ENCODE results near the gene RNFT1. TPM values are rescaled to one million over a fixed set of nuclear protein-coding genes. Genes with fewer than 3 reads are reported as not detected.
"Not testable (repeated sequence)": the region's sequence is repeated elsewhere in the genome, so short reads cannot be mapped to it uniquely, and the experiment has no call there.

RNFT1 gene
- polyA plus RNA-seq, 1 donor from 2014 or later = 101 TPM

GRCh38 chr17:59920637-59921036 is 43.9 kb downstream of the RNFT1 start:
- H3F3A ChIP-seq (ENCODE audit: insufficient read depth, low read length, poor library complexity, severe bottlenecking); H3K9ac ChIP-seq (ENCODE audit: low read length); H4K20me1 ChIP-seq (ENCODE audit: insufficient read depth); H3K36me3 ChIP-seq (ENCODE audit: insufficient read depth, low read length); H3K27me3 ChIP-seq (ENCODE audit: insufficient read depth, low read depth, low read length); H2AFZ ChIP-seq (ENCODE audit: low read depth, low read length); H3K4me2 ChIP-seq (ENCODE audit: low read length); H3K79me2 ChIP-seq (replicated peaks; ENCODE audit: insufficient read depth, low read length); H3K9me3 ChIP-seq (ENCODE audit: low read length); H3K4me3 ChIP-seq (ENCODE audit: low read length); H3K9me2 ChIP-seq (ENCODE audit: insufficient read depth, low read length); H3K27ac ChIP-seq (ENCODE audit: low read length): not testable (repeated sequence)

GRCh38 chr17:59916446-59916845 is 48.1 kb downstream of the RNFT1 start:
- no peak overlapping the region for H3K4me3 ChIP-seq (ENCODE audit: low read length)
- H3K27me3 ChIP-seq (ENCODE audit: insufficient read depth, low read depth, low read length) = no peaks in the 10 kb centered on the region
- H3K9ac ChIP-seq (ENCODE audit: low read length) = no peak overlapping the region
- H3K79me2 ChIP-seq (replicated peaks; ENCODE audit: insufficient read depth, low read length) = no peaks in the 10 kb centered on the region
- H3K36me3 ChIP-seq (ENCODE audit: insufficient read depth, low read length) = no peaks in the 10 kb centered on the region
- no peak overlapping the region for H3K4me2 ChIP-seq (ENCODE audit: low read length)
- no peaks in the 10 kb centered on the region for H4K20me1 ChIP-seq (ENCODE audit: insufficient read depth)
- H3K9me3 ChIP-seq (ENCODE audit: low read length) = no peaks in the 10 kb centered on the region
- no peaks in the 10 kb centered on the region for H3F3A ChIP-seq (ENCODE audit: insufficient read depth, low read length, poor library complexity, severe bottlenecking)
- no peaks in the 10 kb centered on the region for H3K9me2 ChIP-seq (ENCODE audit: insufficient read depth, low read length)
- H2AFZ ChIP-seq (ENCODE audit: low read depth, low read length) = no peak overlapping the region
- no peak overlapping the region for H3K27ac ChIP-seq (ENCODE audit: low read length)
- TF ChIP-seq REST (IDR thresholded peaks at IDR 0.05; ENCODE audit: borderline replicate concordance) = no peak
- no peak for TF ChIP-seq MXI1 (conservative IDR thresholded peaks at IDR 0.05; ENCODE audit: poor library complexity, severe bottlenecking)
- no peak for TF ChIP-seq EZH2 (IDR thresholded peaks at IDR 0.05; ENCODE audit: borderline replicate concordance, insufficient read depth, low read length, poor library complexity, severe bottlenecking)
- TF ChIP-seq TAF1 (IDR thresholded peaks at IDR 0.05; ENCODE audit: low read depth) = no peak
- TF ChIP-seq RAD21 (conservative IDR thresholded peaks at IDR 0.05) = no peak
- no peak for TF ChIP-seq POLR2AphosphoS5 (IDR thresholded peaks at IDR 0.05)

- no peak overlapping the region for H3K4me3 ChIP-seq (ENCODE audit: low read length)
- no peaks in the 10 kb centered on the region for H3K27me3 ChIP-seq (ENCODE audit: insufficient read depth, low read depth, low read length)
- no peaks in the 10 kb centered on the region for H3K9me3 ChIP-seq (ENCODE audit: low read length)
- no peak for TF ChIP-seq EP300 (conservative IDR thresholded peaks at IDR 0.05; ENCODE audit: poor library complexity, severe bottlenecking)
- TF ChIP-seq MXI1 (conservative IDR thresholded peaks at IDR 0.05; ENCODE audit: poor library complexity, severe bottlenecking) = no peak
- no peak for TF ChIP-seq EZH2 (IDR thresholded peaks at IDR 0.05; ENCODE audit: borderline replicate concordance, insufficient read depth, low read length, poor library complexity, severe bottlenecking)
- TF ChIP-seq CTCF (IDR thresholded peaks at IDR 0.05; ENCODE audit: poor library complexity, severe bottlenecking) = peak; percentile 72
- TF ChIP-seq TAF1 (IDR thresholded peaks at IDR 0.05; ENCODE audit: low read depth) = no peak
- TF ChIP-seq RAD21 (conservative IDR thresholded peaks at IDR 0.05) = peak; percentile 68
- no peak for TF ChIP-seq POLR2AphosphoS5 (IDR thresholded peaks at IDR 0.05)
- TF ChIP-seq SMC3 (conservative IDR thresholded peaks at IDR 0.05; ENCODE audit: poor library complexity) = peak; percentile 83
- TF ChIP-seq REST (IDR thresholded peaks at IDR 0.05; ENCODE audit: borderline replicate concordance) = no peak
- H3K9ac ChIP-seq (ENCODE audit: low read length) = no peak overlapping the region
- no peaks in the 10 kb centered on the region for H3F3A ChIP-seq (ENCODE audit: insufficient read depth, low read length, poor library complexity, severe bottlenecking)
- H3K27ac ChIP-seq (ENCODE audit: low read length) = no peak overlapping the region
- no peak overlapping the region for H2AFZ ChIP-seq (ENCODE audit: low read depth, low read length)
- no peaks in the 10 kb centered on the region for H3K36me3 ChIP-seq (ENCODE audit: insufficient read depth, low read length)
- H3K79me2 ChIP-seq (replicated peaks; ENCODE audit: insufficient read depth, low read length) = no peaks in the 10 kb centered on the region
- no peak overlapping the region for H3K4me2 ChIP-seq (ENCODE audit: low read length)
- no peaks in the 10 kb centered on the region for H4K20me1 ChIP-seq (ENCODE audit: insufficient read depth)
- H3K9me2 ChIP-seq (ENCODE audit: insufficient read depth, low read length) = no peaks in the 10 kb centered on the region
Observed at GRCh38 chr17:59914274-59914854, 50.2 kb downstream of the RNFT1 start.

All from neural cell (in vitro differentiated cells).